GM12878 (cell line): ENCODE results near the gene MRGPRG. TPM values are rescaled to one million over a fixed set of nuclear protein-coding genes. Genes with fewer than 3 reads are reported as not detected.

Experiments
- ATAC-seq: fragments of 200-7000 bp; cut with Tn5 transposase; 3 replicates; pipeline ENCODE4 v1.9.1; 2020; ENCODE audit warnings: mild to moderate bottlenecking, moderate library complexity
- BruUV-seq: library from RNA; stranded (reverse); fragments of 400-500 nt; replicated peaks from 2 replicates; lab custom pipeline; 2021; lab: Mats Ljungman, UMichigan
- CTCF ChIA-PET: fragments of 300-600 bp; sonication (Branson Sonifier 250); formaldehyde crosslinking; extraction: SDS; loops from one replicate; lab custom pipeline; 2021; ENCODE audit warnings: inconsistent platforms; lab: Yijun Ruan, JAX
- POLR2A ChIA-PET: fragments of 350-600 bp; formaldehyde crosslinking; extraction: SDS; loops from one replicate; lab custom pipeline; 2021; ENCODE audit warnings: inconsistent platforms; lab: Charles Lee
- RAD21 ChIA-PET: fragments of 300-600 bp; sonication (Branson Sonifier 250); formaldehyde crosslinking; loops from one replicate; lab custom pipeline; 2023; ENCODE audit warnings: antibody characterized with exemption; ENCODE audit not compliant: unreplicated experiment; lab: Charles Lee
- SMC1A ChIA-PET: fragments of 300-600 bp; sonication (Branson Sonifier 250); formaldehyde crosslinking; loops from one replicate; lab custom pipeline; 2023; ENCODE audit not compliant: unreplicated experiment, uncharacterized antibody; lab: Charles Lee
- DNase-seq: peaks from one replicate; pipeline ENCODE4 v3.0.0-alpha.2; 2011; ENCODE audit warnings: low read depth, low spot score
- FAIRE-seq: peaks from 3 replicates; lab custom pipeline; 2011; peaks lifted over from hg19 to GRCh38; lab: Jason Lieb, UNC
- H2AFZ ChIP-seq: 2 replicates; pipeline ENCODE4 v1.6.0; 2011; ENCODE audit warnings: low read depth, low read length, control low read depth; ENCODE audit not compliant: control insufficient read depth
- H3K27ac ChIP-seq: 2 replicates; pipeline ENCODE4 v1.5.1; 2011; ENCODE audit warnings: control low read depth; ENCODE audit not compliant: control insufficient read depth, insufficient read depth
- H3K27me3 ChIP-seq, 2 experiments: replicated peaks in 1 of 2; 2 replicates each; pipeline versions ENCODE4 v1.6.0 to v1.6.1; 2011; ENCODE audit warnings: low read length in 1 of 2; ENCODE audit not compliant: control insufficient read depth in 2 of 2, insufficient read depth in 2 of 2
- H3K36me3 ChIP-seq, 2 experiments: 2 replicates each; pipeline ENCODE4 v1.5.1; 2011; ENCODE audit warnings: low read length in 1 of 2; ENCODE audit not compliant: control insufficient read depth in 2 of 2, insufficient read depth in 2 of 2
- H3K4me1 ChIP-seq: 2 replicates; pipeline ENCODE4 v1.6.1; 2011; ENCODE audit warnings: mild to moderate bottlenecking, low read length, moderate library complexity, mixed read lengths; ENCODE audit not compliant: control insufficient read depth, insufficient read depth
- H3K4me2 ChIP-seq: 2 replicates; pipeline ENCODE4 v1.6.0; 2011; ENCODE audit warnings: control low read depth; ENCODE audit not compliant: control insufficient read depth, insufficient read depth
- H3K4me3 ChIP-seq: fragments of 200-600 bp; sonication (generic); 2 replicates; pipeline ENCODE4 v1.5.1; 2016
- H3K79me2 ChIP-seq: 2 replicates; pipeline ENCODE4 v1.6.0; 2011; ENCODE audit warnings: low read length; ENCODE audit not compliant: control insufficient read depth, insufficient read depth
- H3K9ac ChIP-seq: 2 replicates; pipeline ENCODE4 v1.8.0; 2011; ENCODE audit warnings: low read length, control low read depth, mixed read lengths; ENCODE audit not compliant: control insufficient read depth, insufficient read depth
- H3K9me3 ChIP-seq: replicated peaks from 3 replicates; pipeline ENCODE4 v1.5.1; 2011; ENCODE audit warnings: mild to moderate bottlenecking, low read length; ENCODE audit not compliant: control insufficient read depth, insufficient read depth
- H4K20me1 ChIP-seq: 2 replicates; pipeline ENCODE4 v1.6.0; 2011; ENCODE audit not compliant: control insufficient read depth, insufficient read depth
- BACH1 ChIP-seq: fragments of 450-650 bp; IDR thresholded peaks from 2 replicates; pipeline ENCODE4 v1.6.1; 2017; ENCODE audit warnings: mild to moderate bottlenecking, borderline replicate concordance
- EED ChIP-seq: sonication (generic); IDR thresholded peaks from 2 replicates; pipeline ENCODE4 v1.6.1; 2016; ENCODE audit warnings: antibody characterized with exemption, low read depth
- ETV6 ChIP-seq, 2 experiments: fragments of 450-650 bp in 1 of 2; IDR thresholded peaks in 1 of 2; conservative IDR thresholded peaks in 1 of 2; 2 replicates each; pipeline ENCODE4 v1.6.1; 2014; ENCODE audit warnings: antibody characterized with exemption in 1 of 2, borderline replicate concordance in 1 of 2, low read depth in 1 of 2, mild to moderate bottlenecking in 1 of 2, moderate library complexity in 1 of 2
- EZH2 ChIP-seq: IDR thresholded peaks from 2 replicates; pipeline ENCODE4 v1.6.1; 2012; ENCODE audit warnings: low read depth, mild to moderate bottlenecking, control low read depth, inconsistent platforms, low read length, borderline replicate concordance; ENCODE audit not compliant: control insufficient read depth
- IKZF1 ChIP-seq: fragments of 450-650 bp; conservative IDR thresholded peaks from 2 replicates; pipeline ENCODE4 v1.6.1; 2017; ENCODE audit warnings: antibody characterized with exemption, mild to moderate bottlenecking
- MAX ChIP-seq: IDR thresholded peaks from 2 replicates; pipeline ENCODE4 v1.6.1; 2012; ENCODE audit warnings: low read depth, low read length, improper control_type of control experiment
- RAD21 ChIP-seq: IDR thresholded peaks from 2 replicates; pipeline ENCODE4 v1.6.1; 2011; ENCODE audit warnings: mild to moderate bottlenecking, low read depth, low read length, moderate library complexity; ENCODE audit not compliant: insufficient read depth
- SMARCA5 ChIP-seq: fragments of 450-650 bp; IDR thresholded peaks from 2 replicates; pipeline ENCODE4 v1.6.1; 2017; ENCODE audit warnings: mild to moderate bottlenecking
- SUZ12 ChIP-seq: fragments of 200-600 bp; sonication (generic); IDR thresholded peaks from one replicate; pipeline ENCODE4 v1.6.1; 2018; ENCODE audit warnings: antibody characterized with exemption, mild to moderate bottlenecking; ENCODE audit not compliant: unreplicated experiment
- WRNIP1 ChIP-seq: IDR thresholded peaks from 2 replicates; pipeline ENCODE4 v1.6.1; 2011; ENCODE audit warnings: low read depth, low read length, improper control_type of control experiment, borderline replicate concordance
- ZSCAN29 ChIP-seq: fragments of 450-650 bp; IDR thresholded peaks from 2 replicates; pipeline ENCODE4 v1.6.1; 2017; ENCODE audit warnings: mild to moderate bottlenecking, moderate library complexity
- WGBS: methylation state at CpG from one replicate; pipeline ENCODE4 v1.1.6; 2016; ENCODE audit warnings: low lambda C conversion rate; ENCODE audit not compliant: insufficient replicate concordance, insufficient coverage; ENCODE audit errors: missing lambda C conversion rate; 5-methylcytosine and 5-hydroxymethylcytosine counted together
- in situ Hi-C: fragments of 300-500 bp; cut with MboI; formaldehyde crosslinking; loops from 9 replicates; pipeline ENCODE4 v1.14.3; 2018; ENCODE audit warnings: mixed read lengths
- intact Hi-C: fragments of 100-400 bp; cut with micrococcal nuclease; formaldehyde crosslinking; loops from one replicate; pipeline ENCODE4 v1.14.2; 2022; ENCODE audit not compliant: unreplicated experiment
- polyA plus RNA-seq, 11 experiments: library from polyadenylated mRNA; depleted of rRNA in 4 of 11; unstranded in 6 of 11; stranded (reverse) in 5 of 11; fragments of >200 nt; fragmentation: Nextera tagmentation in 4 of 11; fragmentation: Illumina TruSeq in 1 of 11; extraction: Ambion mirVana in 4 of 11; extraction: Trizol in 1 of 11; gene quantifications; 1 replicate in 1 of 11; 2 replicates in 10 of 11; pipeline versions ENCODE4 v1.2.1 to v1.2.3, GENCODE V29; 2011 to 2016; ENCODE audit warnings: inconsistent platforms in 2 of 11, missing spikeins in 2 of 11, low read depth in 1 of 11
- total RNA-seq, 4 experiments: library from RNA; depleted of rRNA in 3 of 4; stranded (reverse); fragments of >200 nt in 3 of 4; fragmentation: Illumina TruSeq in 1 of 4; extraction: Trizol in 1 of 4; gene quantifications; 2 replicates each; pipeline versions ENCODE4 v1.2.1 to v1.2.3, GENCODE V29; 2013 to 2021
- TF ChIP-seq, protein P1 (sequence below): fragments of 450-650 bp; IDR thresholded peaks from 2 replicates; pipeline ENCODE4 v1.6.1; 2017; ENCODE audit warnings: mild to moderate bottlenecking, moderate library complexity
- TF ChIP-seq, protein P2 (sequence below): fragments of 450-650 bp; IDR thresholded peaks from 2 replicates; pipeline ENCODE4 v1.6.1; 2017; ENCODE audit warnings: mild to moderate bottlenecking, moderate library complexity
- TF ChIP-seq, protein P3 (sequence below): fragments of 450-650 bp; IDR thresholded peaks from 2 replicates; pipeline ENCODE4 v1.6.1; 2014; ENCODE audit warnings: mild to moderate bottlenecking

MRGPRG gene
- total and polyA plus RNA-seq, 10 of the 15 experiments (the other 5 are each of a cell fraction or from before 2014, with no cell fraction given): not detected

- no peaks in the 10 kb centered on the region for H3K79me2 ChIP-seq
- SMC1A ChIA-PET: no interaction called here
- H3K4me2 ChIP-seq: no peak overlapping the region
- CTCF ChIA-PET: no interaction called here
- WGBS: 21% methylated on average over 43 of the region's 51 CpGs
- H3K27me3 ChIP-seq: peaks cover 0 to 2% of the 10 kb centered on the region in 2 experiments; a peak in 3 of 4 replicates
- no peak overlapping the region for H3K4me3 ChIP-seq
- BruUV-seq: no TSS peak
- no peaks in the 10 kb centered on the region for H4K20me1 ChIP-seq
- H3K4me1 ChIP-seq: no peaks in the 10 kb centered on the region
- intact Hi-C loops: no loop called here
- FAIRE-seq (no peak), DNase-seq (no peak), ATAC-seq (no peak)
- POLR2A ChIA-PET: no interaction called here
- in situ Hi-C loops: no loop called here
- H3K36me3 ChIP-seq: no peaks in the 10 kb centered on the region
- H3K9ac ChIP-seq: no peak overlapping the region
- RAD21 ChIA-PET: no interaction called here
- H3K9me3 ChIP-seq: no peaks in the 10 kb centered on the region
- H2AFZ ChIP-seq: no peak overlapping the region
- no peak overlapping the region for H3K27ac ChIP-seq
- TF ChIP-seq SMARCA5 (no peak), WRNIP1 (no peak), EZH2 (no peak), ETV6 (conservative IDR thresholded peaks at IDR 0.05 in 1 of 2, IDR thresholded peaks at IDR 0.05 in 1 of 2; ENCODE audit: borderline replicate concordance in 1 of 2, low read depth in 1 of 2) (no peak), RAD21 (no peak), MAX (no peak), BACH1 (no peak), ZSCAN29 (no peak), SUZ12 (no peak), IKZF1 (no peak), EED (no peak)
- TF ChIP-seq, protein P1, sequence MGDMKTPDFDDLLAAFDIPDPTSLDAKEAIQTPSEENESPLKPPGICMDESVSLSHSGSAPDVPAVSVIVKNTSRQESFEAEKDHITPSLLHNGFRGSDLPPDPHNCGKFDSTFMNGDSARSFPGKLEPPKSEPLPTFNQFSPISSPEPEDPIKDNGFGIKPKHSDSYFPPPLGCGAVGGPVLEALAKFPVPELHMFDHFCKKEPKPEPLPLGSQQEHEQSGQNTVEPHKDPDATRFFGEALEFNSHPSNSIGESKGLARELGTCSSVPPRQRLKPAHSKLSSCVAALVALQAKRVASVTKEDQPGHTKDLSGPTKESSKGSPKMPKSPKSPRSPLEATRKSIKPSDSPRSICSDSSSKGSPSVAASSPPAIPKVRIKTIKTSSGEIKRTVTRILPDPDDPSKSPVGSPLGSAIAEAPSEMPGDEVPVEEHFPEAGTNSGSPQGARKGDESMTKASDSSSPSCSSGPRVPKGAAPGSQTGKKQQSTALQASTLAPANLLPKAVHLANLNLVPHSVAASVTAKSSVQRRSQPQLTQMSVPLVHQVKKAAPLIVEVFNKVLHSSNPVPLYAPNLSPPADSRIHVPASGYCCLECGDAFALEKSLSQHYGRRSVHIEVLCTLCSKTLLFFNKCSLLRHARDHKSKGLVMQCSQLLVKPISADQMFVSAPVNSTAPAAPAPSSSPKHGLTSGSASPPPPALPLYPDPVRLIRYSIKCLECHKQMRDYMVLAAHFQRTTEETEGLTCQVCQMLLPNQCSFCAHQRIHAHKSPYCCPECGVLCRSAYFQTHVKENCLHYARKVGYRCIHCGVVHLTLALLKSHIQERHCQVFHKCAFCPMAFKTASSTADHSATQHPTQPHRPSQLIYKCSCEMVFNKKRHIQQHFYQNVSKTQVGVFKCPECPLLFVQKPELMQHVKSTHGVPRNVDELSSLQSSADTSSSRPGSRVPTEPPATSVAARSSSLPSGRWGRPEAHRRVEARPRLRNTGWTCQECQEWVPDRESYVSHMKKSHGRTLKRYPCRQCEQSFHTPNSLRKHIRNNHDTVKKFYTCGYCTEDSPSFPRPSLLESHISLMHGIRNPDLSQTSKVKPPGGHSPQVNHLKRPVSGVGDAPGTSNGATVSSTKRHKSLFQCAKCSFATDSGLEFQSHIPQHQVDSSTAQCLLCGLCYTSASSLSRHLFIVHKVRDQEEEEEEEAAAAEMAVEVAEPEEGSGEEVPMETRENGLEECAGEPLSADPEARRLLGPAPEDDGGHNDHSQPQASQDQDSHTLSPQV: no peak
- TF ChIP-seq, protein P2, sequence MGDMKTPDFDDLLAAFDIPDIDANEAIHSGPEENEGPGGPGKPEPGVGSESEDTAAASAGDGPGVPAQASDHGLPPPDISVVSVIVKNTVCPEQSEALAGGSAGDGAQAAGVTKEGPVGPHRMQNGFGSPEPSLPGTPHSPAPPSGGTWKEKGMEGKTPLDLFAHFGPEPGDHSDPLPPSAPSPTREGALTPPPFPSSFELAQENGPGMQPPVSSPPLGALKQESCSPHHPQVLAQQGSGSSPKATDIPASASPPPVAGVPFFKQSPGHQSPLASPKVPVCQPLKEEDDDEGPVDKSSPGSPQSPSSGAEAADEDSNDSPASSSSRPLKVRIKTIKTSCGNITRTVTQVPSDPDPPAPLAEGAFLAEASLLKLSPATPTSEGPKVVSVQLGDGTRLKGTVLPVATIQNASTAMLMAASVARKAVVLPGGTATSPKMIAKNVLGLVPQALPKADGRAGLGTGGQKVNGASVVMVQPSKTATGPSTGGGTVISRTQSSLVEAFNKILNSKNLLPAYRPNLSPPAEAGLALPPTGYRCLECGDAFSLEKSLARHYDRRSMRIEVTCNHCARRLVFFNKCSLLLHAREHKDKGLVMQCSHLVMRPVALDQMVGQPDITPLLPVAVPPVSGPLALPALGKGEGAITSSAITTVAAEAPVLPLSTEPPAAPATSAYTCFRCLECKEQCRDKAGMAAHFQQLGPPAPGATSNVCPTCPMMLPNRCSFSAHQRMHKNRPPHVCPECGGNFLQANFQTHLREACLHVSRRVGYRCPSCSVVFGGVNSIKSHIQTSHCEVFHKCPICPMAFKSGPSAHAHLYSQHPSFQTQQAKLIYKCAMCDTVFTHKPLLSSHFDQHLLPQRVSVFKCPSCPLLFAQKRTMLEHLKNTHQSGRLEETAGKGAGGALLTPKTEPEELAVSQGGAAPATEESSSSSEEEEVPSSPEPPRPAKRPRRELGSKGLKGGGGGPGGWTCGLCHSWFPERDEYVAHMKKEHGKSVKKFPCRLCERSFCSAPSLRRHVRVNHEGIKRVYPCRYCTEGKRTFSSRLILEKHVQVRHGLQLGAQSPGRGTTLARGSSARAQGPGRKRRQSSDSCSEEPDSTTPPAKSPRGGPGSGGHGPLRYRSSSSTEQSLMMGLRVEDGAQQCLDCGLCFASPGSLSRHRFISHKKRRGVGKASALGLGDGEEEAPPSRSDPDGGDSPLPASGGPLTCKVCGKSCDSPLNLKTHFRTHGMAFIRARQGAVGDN: no peak
- TF ChIP-seq, protein P3, sequence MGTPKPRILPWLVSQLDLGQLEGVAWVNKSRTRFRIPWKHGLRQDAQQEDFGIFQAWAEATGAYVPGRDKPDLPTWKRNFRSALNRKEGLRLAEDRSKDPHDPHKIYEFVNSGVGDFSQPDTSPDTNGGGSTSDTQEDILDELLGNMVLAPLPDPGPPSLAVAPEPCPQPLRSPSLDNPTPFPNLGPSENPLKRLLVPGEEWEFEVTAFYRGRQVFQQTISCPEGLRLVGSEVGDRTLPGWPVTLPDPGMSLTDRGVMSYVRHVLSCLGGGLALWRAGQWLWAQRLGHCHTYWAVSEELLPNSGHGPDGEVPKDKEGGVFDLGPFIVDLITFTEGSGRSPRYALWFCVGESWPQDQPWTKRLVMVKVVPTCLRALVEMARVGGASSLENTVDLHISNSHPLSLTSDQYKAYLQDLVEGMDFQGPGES: no peak
Observed at GRCh38 chr11:3203221-3204043, 15.2 kb downstream of the MRGPRG start.
